ENCODE measurements around the gene CCDC157. TPM values are rescaled to one million over a fixed set of nuclear protein-coding genes. Genes with fewer than 3 reads are reported as not detected.
"Not testable (repeated sequence)": the region's sequence is repeated elsewhere in the genome, so short reads cannot be mapped to it uniquely, and the experiment has no call there.

CCDC157 gene
- total RNA-seq, 1 donor from 2014 or later = 2.3 TPM

GRCh38 chr22:30402028-30402765 lies 45.4 kb downstream of the CCDC157 start:
- peaks cover 4% of the 10 kb centered on the region for H3K36me3 Mint-ChIP-seq (ENCODE audit: low read depth)
- H3K9me3 Mint-ChIP-seq (ENCODE audit: low read depth) = no peaks in the 10 kb centered on the region
- peaks cover 29% of the 10 kb centered on the region for H3K4me1 Mint-ChIP-seq (ENCODE audit: low read depth)
- H3K27me3 Mint-ChIP-seq (ENCODE audit: low read depth) = no peaks in the 10 kb centered on the region
- H3K4me3 Mint-ChIP-seq (ENCODE audit: unreplicated experiment) = no peak overlapping the region
- DNase-seq (ENCODE audit: low spot score) = no peak
- H3K27ac Mint-ChIP-seq (ENCODE audit: unreplicated experiment) = peak overlapping the region; percentile 41
- no peak for TF ChIP-seq CTCF (IDR thresholded peaks at IDR 0.05)

- not testable (repeated sequence) for H3K36me3 Mint-ChIP-seq (ENCODE audit: low read depth); H3K4me3 Mint-ChIP-seq (ENCODE audit: unreplicated experiment); H3K27me3 Mint-ChIP-seq (ENCODE audit: low read depth); H3K27ac Mint-ChIP-seq (ENCODE audit: unreplicated experiment); DNase-seq (ENCODE audit: low spot score); H3K9me3 Mint-ChIP-seq (ENCODE audit: low read depth)
- peaks cover 26% of the 10 kb centered on the region for H3K4me1 Mint-ChIP-seq (ENCODE audit: low read depth)
Measured at GRCh38 chr22:30402766-30403104, 45.9 kb downstream of the CCDC157 start.

GRCh38 chr22:30404307-30404706 lies 47.5 kb downstream of the CCDC157 start:
- peaks cover 23% of the 10 kb centered on the region for H3K4me1 Mint-ChIP-seq (ENCODE audit: low read depth)
- no peak overlapping the region for H3K27ac Mint-ChIP-seq (ENCODE audit: unreplicated experiment)
- no peak for DNase-seq (ENCODE audit: low spot score)
- H3K27me3 Mint-ChIP-seq (ENCODE audit: low read depth) = no peaks in the 10 kb centered on the region
- TF ChIP-seq CTCF (IDR thresholded peaks at IDR 0.05) = no peak
- H3K9me3 Mint-ChIP-seq (ENCODE audit: low read depth) = no peaks in the 10 kb centered on the region
- H3K4me3 Mint-ChIP-seq (ENCODE audit: unreplicated experiment) = no peak overlapping the region
- peaks cover 6% of the 10 kb centered on the region for H3K36me3 Mint-ChIP-seq (ENCODE audit: low read depth)

GRCh38 chr22:30405731-30406130 lies 48.9 kb downstream of the CCDC157 start:
- peaks cover 8% of the 10 kb centered on the region for H3K36me3 Mint-ChIP-seq (ENCODE audit: low read depth)
- no peak overlapping the region for H3K4me3 Mint-ChIP-seq (ENCODE audit: unreplicated experiment)
- H3K4me1 Mint-ChIP-seq (ENCODE audit: low read depth) = peaks cover 25% of the 10 kb centered on the region
- H3K27me3 Mint-ChIP-seq (ENCODE audit: low read depth) = no peaks in the 10 kb centered on the region
- H3K27ac Mint-ChIP-seq (ENCODE audit: unreplicated experiment) = no peak overlapping the region
- no peak for DNase-seq (ENCODE audit: low spot score)
- no peak for TF ChIP-seq CTCF (IDR thresholded peaks at IDR 0.05)
- H3K9me3 Mint-ChIP-seq (ENCODE audit: low read depth) = no peaks in the 10 kb centered on the region

- Mint-ChIP-seq H3K27me3 (ENCODE audit: low read depth) (no peaks in the 10 kb centered on the region), H3K4me1 (ENCODE audit: low read depth) (peaks cover 25% of the 10 kb centered on the region), H3K4me3 (ENCODE audit: unreplicated experiment) (no peak overlapping the region), H3K27ac (ENCODE audit: unreplicated experiment) (no peak overlapping the region), H3K9me3 (ENCODE audit: low read depth) (no peaks in the 10 kb centered on the region), H3K36me3 (ENCODE audit: low read depth) (peaks cover 8% of the 10 kb centered on the region)
- TF ChIP-seq CTCF (IDR thresholded peaks at IDR 0.05) = no peak
- DNase-seq (ENCODE audit: low spot score) = no peak
Measured at GRCh38 chr22:30406400-30406799, 49.6 kb downstream of the CCDC157 start.

Measured in chondrocyte (in vitro differentiated cells).